ENCODE results near the gene GATD1. TPM values are rescaled to one million over a fixed set of nuclear protein-coding genes. Genes with fewer than 3 reads are reported as not detected.

GATD1 gene
- total RNA-seq, 3 donors from 2014 or later, result 9.9 to 17.4 (median 16.4) TPM

DNA sequence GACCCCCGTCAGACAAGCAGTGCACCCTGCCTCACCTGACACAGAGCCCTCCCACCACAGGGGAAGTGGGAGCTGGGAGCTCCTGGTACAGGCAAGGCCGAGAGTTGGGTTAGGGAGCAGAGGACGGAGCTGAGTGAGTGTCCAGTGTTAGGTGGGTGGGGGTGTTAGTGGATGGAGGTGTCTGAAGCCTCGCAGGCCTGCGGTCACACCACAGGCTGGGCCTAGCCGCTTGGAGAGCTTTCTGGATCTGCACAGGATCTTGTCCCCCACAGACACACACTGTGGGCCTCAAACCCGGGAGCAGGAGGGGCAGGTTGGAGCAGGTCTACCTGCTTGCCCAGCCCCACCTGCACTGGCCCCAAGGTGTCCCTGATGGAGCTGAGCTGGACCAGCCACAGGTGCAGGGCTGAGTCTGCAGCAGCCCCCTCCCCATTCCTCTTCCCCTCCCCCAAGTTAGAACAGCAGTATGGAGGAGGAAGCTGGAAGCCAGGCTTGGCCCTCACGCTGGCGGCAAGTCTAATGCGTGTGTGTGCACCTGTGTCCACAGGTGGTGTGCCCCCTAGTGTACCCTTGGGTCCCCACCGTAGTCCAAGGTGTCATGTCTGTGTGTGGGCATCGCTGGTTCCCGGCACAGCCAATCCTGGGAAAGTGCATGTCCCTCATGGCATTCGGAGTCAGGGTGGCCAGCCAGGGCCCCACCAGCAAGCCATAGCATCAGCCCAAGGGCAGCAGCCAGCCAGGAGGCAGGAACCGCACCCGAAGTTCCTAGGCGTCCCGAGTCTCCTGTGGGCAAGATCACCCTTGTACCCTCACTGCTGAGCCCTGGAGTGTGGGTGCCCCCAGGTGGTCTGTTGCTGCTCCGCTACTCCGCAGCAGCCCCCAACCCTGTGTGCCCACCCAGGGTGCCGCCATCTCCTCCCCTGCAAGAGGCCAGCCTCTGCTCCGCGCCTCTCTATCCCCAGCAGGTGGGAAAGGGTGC, 2.0 kb upstream of the GATD1 start:
- H3K4me3 ChIP-seq, result no peak overlapping the region
- intact Hi-C loops (cut with DNase I; ENCODE audit: low total_unique reads), result loop anchor here (10.0 kb wide), 1 partner anchor 214 kb away; the partner anchor contains the start of genes LMNTD2 and RASSF7
- no peak for DNase-seq (ENCODE audit: low spot score in 2 of 2)
- peaks cover 7 to 12% of the 10 kb centered on the region in 2 donors for H3K4me1 ChIP-seq
- no peak for TF ChIP-seq POLR2AphosphoS5 (IDR thresholded peaks at IDR 0.05)
- no peak overlapping the region for H3K27ac ChIP-seq
- H3K9me3 ChIP-seq, result no peaks in the 10 kb centered on the region
- H3K27me3 ChIP-seq, result no peaks in the 10 kb centered on the region
- no peaks in the 10 kb centered on the region for H3K36me3 ChIP-seq

DNA sequence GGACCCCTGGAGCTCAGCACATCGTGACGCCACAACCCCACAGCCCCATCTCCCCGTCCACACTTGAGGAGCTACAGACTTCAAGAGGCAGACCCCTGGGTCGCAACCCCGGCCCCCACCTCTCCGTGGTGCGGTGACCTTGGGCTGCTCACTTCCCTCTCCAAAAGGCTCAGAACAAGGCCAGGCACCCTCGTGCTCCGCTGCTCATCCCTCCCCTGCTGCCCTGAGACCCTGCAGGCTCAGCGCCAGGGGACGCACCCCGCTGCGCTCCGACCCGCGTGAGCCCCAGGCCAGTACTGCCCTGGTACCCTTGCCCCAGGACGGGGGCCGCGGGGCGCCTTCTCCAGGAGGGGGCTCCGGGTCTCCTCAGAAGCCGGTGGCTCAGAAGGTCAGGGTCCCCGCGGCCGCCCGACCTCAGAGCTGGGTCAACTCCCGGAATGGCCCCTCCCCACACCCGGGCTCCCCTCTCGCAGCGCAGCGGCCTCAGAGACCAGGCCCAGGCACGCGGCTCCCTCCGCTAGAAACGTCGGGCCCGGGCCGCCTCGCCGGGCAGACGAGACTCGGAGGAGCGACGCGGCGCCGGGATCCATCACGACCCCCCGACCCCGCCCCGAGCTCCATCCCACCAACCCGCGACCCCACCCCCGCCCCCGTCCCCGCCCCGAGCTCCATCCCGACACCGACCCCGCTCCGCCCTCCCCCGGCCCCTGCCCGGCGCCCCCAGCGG, 563 bp downstream of the GATD1 start:
- H3K9me3 ChIP-seq, result no peaks in the 10 kb centered on the region
- no peaks in the 10 kb centered on the region for H3K27me3 ChIP-seq
- no peaks in the 10 kb centered on the region for H3K36me3 ChIP-seq
- intact Hi-C loops (cut with DNase I; ENCODE audit: low total_unique reads), result loop anchor here (10.0 kb wide), 1 partner anchor 212 kb away; the partner anchor contains the start of genes LMNTD2 and RASSF7
- H3K27ac ChIP-seq, result peak overlapping the region; percentile 81 to 89
- TF ChIP-seq, protein P1, sequence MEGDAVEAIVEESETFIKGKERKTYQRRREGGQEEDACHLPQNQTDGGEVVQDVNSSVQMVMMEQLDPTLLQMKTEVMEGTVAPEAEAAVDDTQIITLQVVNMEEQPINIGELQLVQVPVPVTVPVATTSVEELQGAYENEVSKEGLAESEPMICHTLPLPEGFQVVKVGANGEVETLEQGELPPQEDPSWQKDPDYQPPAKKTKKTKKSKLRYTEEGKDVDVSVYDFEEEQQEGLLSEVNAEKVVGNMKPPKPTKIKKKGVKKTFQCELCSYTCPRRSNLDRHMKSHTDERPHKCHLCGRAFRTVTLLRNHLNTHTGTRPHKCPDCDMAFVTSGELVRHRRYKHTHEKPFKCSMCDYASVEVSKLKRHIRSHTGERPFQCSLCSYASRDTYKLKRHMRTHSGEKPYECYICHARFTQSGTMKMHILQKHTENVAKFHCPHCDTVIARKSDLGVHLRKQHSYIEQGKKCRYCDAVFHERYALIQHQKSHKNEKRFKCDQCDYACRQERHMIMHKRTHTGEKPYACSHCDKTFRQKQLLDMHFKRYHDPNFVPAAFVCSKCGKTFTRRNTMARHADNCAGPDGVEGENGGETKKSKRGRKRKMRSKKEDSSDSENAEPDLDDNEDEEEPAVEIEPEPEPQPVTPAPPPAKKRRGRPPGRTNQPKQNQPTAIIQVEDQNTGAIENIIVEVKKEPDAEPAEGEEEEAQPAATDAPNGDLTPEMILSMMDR (IDR thresholded peaks at IDR 0.05), result no peak
- TF ChIP-seq POLR2AphosphoS5 (IDR thresholded peaks at IDR 0.05) (no peak), POLR2A (IDR thresholded peaks at IDR 0.05) (no peak)
- H3K4me1 ChIP-seq, result peaks cover 7 to 12% of the 10 kb centered on the region in 2 donors
- H3K4me3 ChIP-seq, result peak overlapping the region; percentile 89 to 99 (median 96)
- no peak for DNase-seq (ENCODE audit: low spot score in 2 of 2)

DNA sequence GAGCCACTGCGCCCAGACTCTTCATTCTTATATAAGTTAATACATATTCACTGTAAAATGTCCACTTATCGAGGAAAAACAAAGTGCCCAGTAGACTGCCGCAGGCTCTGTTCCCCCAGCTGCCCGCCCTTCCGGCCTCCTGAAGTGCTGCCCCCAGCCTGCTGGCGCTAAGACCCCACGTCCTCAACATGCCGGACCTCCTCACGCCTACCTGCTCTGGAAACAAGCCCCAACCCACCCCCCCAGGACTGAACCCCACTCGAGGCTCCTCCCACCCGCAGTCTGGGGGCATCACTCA, 1.1 kb downstream of the GATD1 start:
- intact Hi-C loops (cut with DNase I; ENCODE audit: low total_unique reads), result loop anchor here (10.0 kb wide), 1 partner anchor 211 kb away; the partner anchor contains the start of genes LMNTD2 and RASSF7
- H3K4me1 ChIP-seq, result peaks cover 7 to 12% of the 10 kb centered on the region in 2 donors
- no peaks in the 10 kb centered on the region for H3K27me3 ChIP-seq
- TF ChIP-seq, protein P1 (IDR thresholded peaks at IDR 0.05), result no peak
- TF ChIP-seq POLR2AphosphoS5 (IDR thresholded peaks at IDR 0.05), result no peak
- no peak for TF ChIP-seq POLR2A (IDR thresholded peaks at IDR 0.05)
- peak overlapping the region; percentile 89 to 99 (median 96) for H3K4me3 ChIP-seq
- no peaks in the 10 kb centered on the region for H3K9me3 ChIP-seq
- DNase-seq (ENCODE audit: low spot score in 2 of 2), result no peak
- no peaks in the 10 kb centered on the region for H3K36me3 ChIP-seq
- H3K27ac ChIP-seq, result peak overlapping the region; percentile 81 to 89

DNA sequence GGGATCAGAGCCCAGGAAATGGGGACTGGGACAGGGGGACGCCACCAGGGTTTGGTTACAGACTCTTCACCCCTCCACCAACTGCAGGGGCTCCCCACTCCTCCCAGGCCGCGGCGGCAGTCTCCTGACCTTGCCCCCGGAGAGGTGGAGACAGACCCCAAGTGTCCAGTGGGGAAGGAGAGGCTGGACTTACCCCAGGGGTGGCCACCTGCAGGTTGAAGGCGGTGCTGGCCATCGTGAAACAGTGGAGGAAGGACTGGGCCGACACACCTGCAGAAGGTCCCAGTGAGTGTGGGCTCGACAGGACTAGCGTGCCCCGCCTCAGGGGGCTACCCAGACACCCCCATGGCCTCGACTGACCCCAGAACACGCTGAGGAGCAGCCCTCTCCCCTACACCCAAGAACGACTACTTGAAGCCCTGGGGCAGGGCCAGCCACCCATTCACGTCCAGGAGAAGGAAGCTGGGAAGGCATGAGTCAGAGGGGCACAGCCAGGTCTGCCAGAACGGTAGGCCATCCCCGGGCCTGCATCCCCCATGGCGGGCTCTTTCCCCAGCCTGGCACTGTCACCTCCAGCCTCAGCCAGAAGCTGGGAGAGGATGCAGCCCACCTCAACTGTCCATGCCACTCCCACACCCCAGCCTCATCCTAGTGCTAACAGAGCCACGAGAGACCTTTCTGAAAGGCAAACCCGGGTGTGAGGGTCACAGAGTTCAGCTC, 2.3 kb downstream of the GATD1 start:
- DNase-seq (ENCODE audit: low spot score in 2 of 2), result no peak

More for the DNA sequence above, 2.3 kb downstream of the GATD1 start:
- no peaks in the 10 kb centered on the region for H3K27me3 ChIP-seq
- peaks cover 7 to 12% of the 10 kb centered on the region in 2 donors for H3K4me1 ChIP-seq
- no peaks in the 10 kb centered on the region for H3K9me3 ChIP-seq
- TF ChIP-seq, protein P1 (IDR thresholded peaks at IDR 0.05), result no peak
- TF ChIP-seq POLR2A (IDR thresholded peaks at IDR 0.05), result no peak
- no peak for TF ChIP-seq POLR2AphosphoS5 (IDR thresholded peaks at IDR 0.05)
- intact Hi-C loops (cut with DNase I; ENCODE audit: low total_unique reads), result loop anchor here (10.0 kb wide), 1 partner anchor 210 kb away; the partner anchor contains the start of genes LMNTD2 and RASSF7
- no peak overlapping the region for H3K27ac ChIP-seq
- H3K36me3 ChIP-seq, result no peaks in the 10 kb centered on the region
- H3K4me3 ChIP-seq, result peak overlapping the region in 2 of 3 donors; percentile 3 to 99
